Heart right ventricle (tissue), 16 donors: ENCODE data around the gene PPFIA1. TPM values are rescaled to one million over a fixed set of nuclear protein-coding genes. Genes with fewer than 3 reads are reported as not detected.

Source experiments
- ATAC-seq, 8 donors: fragments of 200-7000 bp; cut with Tn5 transposase; one replicate each; pipeline ENCODE4 v1.9.1; 2020; ENCODE audit warnings: mild to moderate bottlenecking in 8 of 8, moderate library complexity in 8 of 8, moderate number of reproducible peaks in 1 of 8
- DNase-seq, 2 donors: peaks; one replicate each; pipeline ENCODE4 v3.0.0-alpha.2; 2020
- H3K27ac ChIP-seq, 10 donors: fragments of 200-600 bp; sonication (generic) in 2 of 10; one replicate each; pipeline versions ENCODE4 v1.5.0 to v1.8.0; 2020 to 2022; ENCODE audit warnings: mild to moderate bottlenecking in 3 of 10
- H3K27me3 ChIP-seq, 7 donors: fragments of 200-600 bp; one replicate each; pipeline ENCODE4 v1.8.0; 2021 to 2022; ENCODE audit warnings: mild to moderate bottlenecking in 2 of 7
- H3K36me3 ChIP-seq, 9 donors: fragments of 200-600 bp; sonication (generic) in 1 of 9; one replicate each; pipeline versions ENCODE4 v1.5.0 to v1.8.0; 2020 to 2022; ENCODE audit warnings: mild to moderate bottlenecking in 2 of 9
- H3K4me1 ChIP-seq, 9 donors: fragments of 200-600 bp; sonication (generic) in 1 of 9; one replicate each; pipeline versions ENCODE4 v1.5.0 to v1.8.0; 2020 to 2022; ENCODE audit warnings: mild to moderate bottlenecking in 4 of 9
- H3K4me3 ChIP-seq, 10 donors: fragments of 200-600 bp; sonication (generic) in 2 of 10; one replicate each; pipeline versions ENCODE4 v1.5.0 to v1.8.0; 2020 to 2022; ENCODE audit warnings: mild to moderate bottlenecking in 7 of 10, moderate library complexity in 2 of 10
- H3K9me3 ChIP-seq, 11 donors: fragments of 200-600 bp in 10 of 11; sonication (generic) in 2 of 11; one replicate each; pipeline versions ENCODE4 v1.5.0 to v1.8.0; 2013 to 2022; ENCODE audit warnings: mild to moderate bottlenecking in 2 of 11, control low read depth in 1 of 11, moderate library complexity in 1 of 11
- CTCF ChIP-seq, 9 donors: fragments of 200-600 bp; sonication (generic) in 2 of 9; IDR thresholded peaks; one replicate each; pipeline versions ENCODE4 v1.5.0 to v1.8.0; 2021 to 2022; ENCODE audit warnings: antibody characterized with exemption in 9 of 9, mild to moderate bottlenecking in 5 of 9, moderate library complexity in 1 of 9
- WGBS, 2 donors: extraction: QIAGEN DNeasy Blood & Tissue Kit; methylation state at CpG; one replicate each; pipeline ENCODE4 v1.1.7; 2013; ENCODE audit warnings: inconsistent platforms in 1 of 2; 5-methylcytosine and 5-hydroxymethylcytosine counted together
- intact Hi-C, 10 donors: fragments of 100-400 bp; cut with DNase I; formaldehyde crosslinking; loops; one replicate each; pipeline versions ENCODE4 v1.11.1 to v1.14.2; 2022
- polyA plus RNA-seq, 2 donors: library from polyadenylated mRNA; stranded (reverse); fragments of 200-250 nt; gene quantifications; one replicate each; pipeline ENCODE4 v1.2.3, GENCODE V29; 2013
- total RNA-seq, 10 donors: library from RNA; stranded (reverse); fragmentation: NEBNext Ultra II Directional in 3 of 10; extraction: Animal tissue kit (Norgen Biotek cat#: 25700) in 3 of 10; gene quantifications; one replicate each; pipeline versions ENCODE4 v1.2.1 to v1.2.4, GENCODE V29; 2021 to 2023
- donor health status: Arrhythmogenic right ventricular cardiomyopathy.
- donor health status: ischemic (EF 13 %, LVEDD 7.1; RV severe dilation, severe dysfunction).
- donor health status: healthy with polysubstance abuse.
- donor health status: DM: no; HTN: yes; CAD: no.
- donor health status: DM: no; HTN: no; CAD: no.
- donor health status: ischemic (EF 25% LVEDD 6.9; RV normal size, moderate dysfunction).
- donor health status: ischemic (EF 25% LVEDD 5.7; RV mildly dilated, moderate dysfunction).
- donor health status: healthy.
- donor health status: DM: yes; HTN: yes; CAD: no.
- donor health status: Ischemic cardiomyopathy.
- donor health status: ischemic (EF 35%, LVEDD 5.7; RV mildly dilated, moderate dysfunction).
- donor health status: nonischemic (EF 11% LVEDD 7.7; RV severe dilation, severe dysfunction).
- donor health status: DM: yes; HTN: yes; CAD: no.
- donor health status: PGD.
- donor health status: ischemic (EF 29% LVEDD 5.4; RV normal size, mild dysfunction).
- donor health status: nonischemic (EF 23%, LVEDD 6.1; RV moderate dilation, normal function).

The PPFIA1 gene
- total and polyA plus RNA-seq, 12 donors, result 14.0 to 57.2 (median 39.0) TPM

- H3K9me3 ChIP-seq, result no peaks in the 10 kb centered on the region
- TF ChIP-seq CTCF (IDR thresholded peaks at IDR 0.05), result no peak
- H3K4me3 ChIP-seq, result no peak overlapping the region
- no peak overlapping the region for H3K27ac ChIP-seq
- DNase-seq (no peak), ATAC-seq (no peak)
- peaks cover 0 to 94% (median 29%) of the 10 kb centered on the region in 9 donors for H3K36me3 ChIP-seq
- no peaks in the 10 kb centered on the region for H3K27me3 ChIP-seq
- intact Hi-C loops, result no loop called here
- peaks cover 0 to 5% (median 0%) of the 10 kb centered on the region in 9 donors for H3K4me1 ChIP-seq
- 81 to 96% methylated on average over 1 of the region's 1 CpG for WGBS, 2 donors
Observed at GRCh38 chr11:70348608-70349007, 78.1 kb downstream of the PPFIA1 start.

GRCh38 chr11:70351646-70352045 is 81.2 kb downstream of the PPFIA1 start:
- Histone ChIP-seq H3K9me3 (no peaks in the 10 kb centered on the region), H3K27me3 (no peaks in the 10 kb centered on the region), H3K4me3 (no peak overlapping the region), H3K27ac (no peak overlapping the region), H3K4me1 (peaks cover 0 to 5% (median 0%) of the 10 kb centered on the region in 9 donors), H3K36me3 (peaks cover 0 to 98% (median 40%) of the 10 kb centered on the region in 9 donors)
- intact Hi-C loops, result no loop called here
- no peak for TF ChIP-seq CTCF (IDR thresholded peaks at IDR 0.05)
- DNase-seq (no peak), ATAC-seq (no peak)
- 61 to 64% methylated on average over 3 of the region's 3 CpGs for WGBS, 2 donors

DNA sequence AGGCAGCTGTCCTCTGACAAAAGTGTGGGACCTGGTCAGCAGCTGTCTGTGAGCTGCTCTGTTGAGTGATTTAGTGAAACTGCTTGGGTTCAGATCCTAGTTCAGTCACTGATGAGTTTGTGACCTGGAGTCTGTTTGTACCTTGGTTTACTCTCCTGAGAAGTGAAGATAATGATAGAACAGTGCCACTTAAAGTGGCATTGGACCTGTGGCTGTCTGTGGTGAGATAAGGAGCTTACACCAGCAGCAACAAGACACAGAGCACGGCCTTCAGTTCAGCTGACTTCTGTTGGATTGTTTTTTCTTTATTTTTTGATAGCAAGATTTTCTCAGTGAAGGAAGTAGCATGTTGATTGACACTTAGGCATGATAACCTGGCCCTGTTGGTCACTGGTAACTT is 81.6 kb downstream of the PPFIA1 start:
- no peak overlapping the region for H3K27ac ChIP-seq
- no peaks in the 10 kb centered on the region for H3K9me3 ChIP-seq
- 49 to 65% methylated on average over 1 of the region's 1 CpG for WGBS, 2 donors
- no peaks in the 10 kb centered on the region for H3K27me3 ChIP-seq
- no peak for ATAC-seq
- peaks cover 0 to 5% (median 0%) of the 10 kb centered on the region in 9 donors for H3K4me1 ChIP-seq
- no peak for DNase-seq
- peaks cover 0 to 98% (median 44%) of the 10 kb centered on the region in 9 donors for H3K36me3 ChIP-seq
- H3K4me3 ChIP-seq, result no peak overlapping the region
- intact Hi-C loops, result no loop called here
- no peak for TF ChIP-seq CTCF (IDR thresholded peaks at IDR 0.05)

DNA sequence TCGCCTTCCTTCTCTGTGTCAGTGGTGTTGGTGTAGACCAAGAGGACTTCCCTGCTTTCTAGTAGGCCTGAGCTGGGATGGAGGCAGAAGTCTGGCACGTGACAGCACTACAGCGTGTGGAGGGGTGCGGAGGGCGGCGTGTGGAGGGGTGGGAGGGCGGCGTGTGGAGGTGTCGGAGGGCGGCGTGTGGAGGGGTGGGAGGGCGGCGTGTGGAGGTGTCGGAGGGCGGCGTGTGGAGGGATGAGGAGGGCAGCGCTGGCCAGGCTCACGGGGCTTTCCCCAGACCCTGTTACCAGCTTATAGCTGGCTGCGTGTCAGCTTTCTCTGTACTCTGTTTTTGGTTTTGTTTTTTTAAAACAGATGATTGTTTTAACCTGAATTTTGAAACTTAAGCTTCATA is 82.1 kb downstream of the PPFIA1 start:
- Histone ChIP-seq H3K27me3 (no peaks in the 10 kb centered on the region), H3K4me1 (peaks cover 0 to 5% (median 0%) of the 10 kb centered on the region in 9 donors), H3K36me3 (peaks cover 0 to 97% (median 44%) of the 10 kb centered on the region in 9 donors), H3K9me3 (no peaks in the 10 kb centered on the region), H3K4me3 (no peak overlapping the region), H3K27ac (no peak overlapping the region)
- TF ChIP-seq CTCF (IDR thresholded peaks at IDR 0.05), result no peak
- DNase-seq (no peak), ATAC-seq (peak in 1 of 8 donors; percentile 12)
- WGBS, 2 donors, result 83 to 95% methylated on average over 19 of the region's 19 CpGs
- intact Hi-C loops, result no loop called here
